Panc1 (cell line): ENCODE data around the gene TLE5. TPM values are rescaled to one million over a fixed set of nuclear protein-coding genes. Genes with fewer than 3 reads are reported as not detected.

Source experiments
- ATAC-seq: fragments of 200-7000 bp; cut with Tn5 transposase; 2 replicates; pipeline ENCODE4 v1.9.1; 2020; ENCODE audit warnings: mild to moderate bottlenecking, moderate library complexity
- BruUV-seq: library from RNA; stranded (reverse); fragments of 400-500 nt; replicated peaks from 2 replicates; lab custom pipeline; 2021; lab: Mats Ljungman, UMichigan
- CTCF ChIA-PET: fragments of 300-600 bp; sonication (Branson Sonifier 250); formaldehyde crosslinking; loops from one replicate; lab custom pipeline; 2022; ENCODE audit warnings: antibody characterized with exemption; lab: Charles Lee
- POLR2A ChIA-PET: fragments of 300-600 bp; sonication (Branson Sonifier 250); formaldehyde crosslinking; loops from one replicate; lab custom pipeline; 2022; ENCODE audit warnings: antibody characterized with exemption; lab: Charles Lee
- DNase-seq: peaks from one replicate; pipeline ENCODE4 v3.0.0-alpha.2; 2010; ENCODE audit warnings: low read depth, low spot score
- H3K27ac ChIP-seq: 2 replicates; pipeline ENCODE4 v1.5.1; 2011; ENCODE audit warnings: mild to moderate bottlenecking, low read length, inconsistent platforms
- H3K27me3 ChIP-seq: fragments of 200-500 bp; sonication (Bioruptor generic); 2 replicates; pipeline ENCODE4 v1.6.0; 2014; ENCODE audit warnings: low read length, inconsistent platforms; ENCODE audit not compliant: control insufficient read depth, insufficient read depth
- H3K36me3 ChIP-seq: fragments of 200-500 bp; sonication (Bioruptor generic); 2 replicates; pipeline ENCODE4 v1.5.1; 2014; ENCODE audit warnings: inconsistent platforms, mild to moderate bottlenecking, low read length, moderate library complexity; ENCODE audit not compliant: control insufficient read depth, insufficient read depth
- H3K4me1 ChIP-seq: 2 replicates; pipeline ENCODE4 v1.5.1; 2011; ENCODE audit warnings: inconsistent platforms, mild to moderate bottlenecking, low read length, moderate library complexity; ENCODE audit not compliant: control insufficient read depth, insufficient read depth
- H3K4me3 ChIP-seq, 2 experiments: 2 replicates each; pipeline ENCODE4 v1.5.1; 2011 to 2012; ENCODE audit warnings: low read depth in 2 of 2, low read length in 2 of 2, mild to moderate bottlenecking in 2 of 2, inconsistent platforms in 1 of 2, moderate library complexity in 1 of 2
- H3K9me3 ChIP-seq: fragments of 200-500 bp; sonication (Bioruptor generic); 2 replicates; pipeline ENCODE4 v1.5.1; 2014; ENCODE audit warnings: low read depth, mild to moderate bottlenecking, inconsistent platforms, low read length, moderate library complexity; ENCODE audit not compliant: control insufficient read depth, insufficient read depth
- POLR2AphosphoS5 ChIP-seq: IDR thresholded peaks from 2 replicates; pipeline ENCODE4 v1.6.1; 2012; ENCODE audit warnings: mild to moderate bottlenecking, low read depth, low read length, moderate library complexity
- REST ChIP-seq, 2 experiments: IDR thresholded peaks; 2 replicates each; pipeline ENCODE4 v1.6.1; 2011 to 2012; ENCODE audit warnings: low read depth in 2 of 2, control low read depth in 1 of 2, low read length in 1 of 2, mild to moderate bottlenecking in 1 of 2, moderate library complexity in 1 of 2; ENCODE audit not compliant: insufficient read depth in 1 of 2
- SIN3A ChIP-seq: IDR thresholded peaks from 2 replicates; pipeline ENCODE4 v1.6.1; 2012; ENCODE audit warnings: low read depth, mild to moderate bottlenecking, low read length, moderate library complexity, borderline replicate concordance; ENCODE audit not compliant: insufficient read depth
- TCF7L2 ChIP-seq: IDR thresholded peaks from 2 replicates; pipeline ENCODE4 v1.6.1; 2011; ENCODE audit warnings: mild to moderate bottlenecking, low read depth, low read length, inconsistent platforms
- in situ Hi-C: cut with HindIII; loops from 2 replicates; pipeline ENCODE4 v1.10.0; 2016; ENCODE audit warnings: low sequenced_read_pairs, low pct_unique_long_range_greater_than_20kb
- intact Hi-C: fragments of 100-400 bp; cut with micrococcal nuclease; formaldehyde crosslinking; loops from one replicate; pipeline ENCODE4 v1.10.0; 2022; ENCODE audit not compliant: unreplicated experiment
- total RNA-seq: library from RNA; stranded (reverse); gene quantifications from one replicate; pipeline ENCODE4 v1.2.1, GENCODE V29; 2021; ENCODE audit not compliant: unreplicated experiment
- TF ChIP-seq, protein P1 (sequence below): fragments of 450-650 bp; IDR thresholded peaks from 2 replicates; pipeline ENCODE4 v1.5.1; 2017; ENCODE audit warnings: mild to moderate bottlenecking

TLE5 gene
- total RNA-seq, 1 experiment from 2014 or later: 287 TPM

- H3K27ac ChIP-seq: no peak overlapping the region
- TSS peak; percentile 59 for BruUV-seq
- peak; percentile 78 for ATAC-seq
- H3K4me1 ChIP-seq: peaks cover 9% of the 10 kb centered on the region
- H3K4me3 ChIP-seq: no peak overlapping the region
- intact Hi-C loops: no loop called here
- ChIA-PET CTCF (interaction anchor here (0.5 to 1.1 kb wide), 6 partner anchors 13 to 187 kb away, joined by 3 to 9 read pairs (median 3); partner anchors contain the start of gene TLE6), POLR2A (interaction anchor here (0.6 kb wide), 1 partner anchor 1157 kb away, joined by 4 read pairs; no protein-coding TSS in a partner anchor)
- no peak for TF ChIP-seq POLR2AphosphoS5
- TF ChIP-seq TCF7L2: no peak
- TF ChIP-seq, protein P1, sequence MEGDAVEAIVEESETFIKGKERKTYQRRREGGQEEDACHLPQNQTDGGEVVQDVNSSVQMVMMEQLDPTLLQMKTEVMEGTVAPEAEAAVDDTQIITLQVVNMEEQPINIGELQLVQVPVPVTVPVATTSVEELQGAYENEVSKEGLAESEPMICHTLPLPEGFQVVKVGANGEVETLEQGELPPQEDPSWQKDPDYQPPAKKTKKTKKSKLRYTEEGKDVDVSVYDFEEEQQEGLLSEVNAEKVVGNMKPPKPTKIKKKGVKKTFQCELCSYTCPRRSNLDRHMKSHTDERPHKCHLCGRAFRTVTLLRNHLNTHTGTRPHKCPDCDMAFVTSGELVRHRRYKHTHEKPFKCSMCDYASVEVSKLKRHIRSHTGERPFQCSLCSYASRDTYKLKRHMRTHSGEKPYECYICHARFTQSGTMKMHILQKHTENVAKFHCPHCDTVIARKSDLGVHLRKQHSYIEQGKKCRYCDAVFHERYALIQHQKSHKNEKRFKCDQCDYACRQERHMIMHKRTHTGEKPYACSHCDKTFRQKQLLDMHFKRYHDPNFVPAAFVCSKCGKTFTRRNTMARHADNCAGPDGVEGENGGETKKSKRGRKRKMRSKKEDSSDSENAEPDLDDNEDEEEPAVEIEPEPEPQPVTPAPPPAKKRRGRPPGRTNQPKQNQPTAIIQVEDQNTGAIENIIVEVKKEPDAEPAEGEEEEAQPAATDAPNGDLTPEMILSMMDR: peak; percentile 89
- no peaks in the 10 kb centered on the region for H3K36me3 ChIP-seq
- H3K27me3 ChIP-seq: no peaks in the 10 kb centered on the region
- no peak for DNase-seq
- in situ Hi-C loops: no loop called here
- no peaks in the 10 kb centered on the region for H3K9me3 ChIP-seq
Observed at GRCh38 chr19:3108775-3109174, 46.5 kb upstream of the TLE5 start.

- no TSS peak for BruUV-seq
- intact Hi-C loops (no loop called here), in situ Hi-C loops (no loop called here)
- POLR2A ChIA-PET: no interaction called here
- no peaks in the 10 kb centered on the region for H3K36me3 ChIP-seq
- H3K27ac ChIP-seq: no peak overlapping the region
- DNase-seq (no peak), ATAC-seq (no peak)
- H3K4me3 ChIP-seq: no peak overlapping the region
- TF ChIP-seq SIN3A (no peak), REST (IDR thresholded peaks at IDR 0.05; ENCODE audit: insufficient read depth in 1 of 2, low read depth in 2 of 2, low read length in 1 of 2) (no peak), TCF7L2 (no peak), POLR2AphosphoS5 (no peak)
- TF ChIP-seq, protein P1: no peak
- CTCF ChIA-PET: interaction anchor here (1.0 kb wide), 1 partner anchor 12 kb away, joined by 3 read pairs; no protein-coding TSS in a partner anchor
- no peaks in the 10 kb centered on the region for H3K9me3 ChIP-seq
- H3K27me3 ChIP-seq: no peaks in the 10 kb centered on the region
- peaks cover 9% of the 10 kb centered on the region for H3K4me1 ChIP-seq
Observed at GRCh38 chr19:3107658-3108057, 45.4 kb upstream of the TLE5 start.
